Activated T-helper 1 cell treated with anti-CD3 and anti-CD28 coated beads, Interleukin-12 subunit alpha, Interleukin-12 subunit beta, Interleukin-2, Interleukin-4 antibody, amounts not matched to agents 30 ng/mL and 10 ng/mL and 1 ng/mL, durations not matched to agents 14 hours and 24 hours and 36 hours (primary cell): ENCODE results near the gene HYCC1. TPM values are rescaled to one million over a fixed set of nuclear protein-coding genes. Genes with fewer than 3 reads are reported as not detected.
"Not testable (repeated sequence)": the region's sequence is repeated elsewhere in the genome, so short reads cannot be mapped to it uniquely, and the experiment has no call there.

Experiments
- DNase-seq: peaks from one replicate; pipeline ENCODE4 v3.0.0; 2021; ENCODE audit warnings: low spot score
- H3K27ac Mint-ChIP-seq: one replicate; pipeline ENCODE4 v1.8.0; 2021; ENCODE audit warnings: mild to moderate bottlenecking, mixed read lengths
- H3K27me3 Mint-ChIP-seq: one replicate; pipeline ENCODE4 v1.8.0; 2022; ENCODE audit warnings: mild to moderate bottlenecking, moderate library complexity, mixed read lengths; ENCODE audit not compliant: insufficient read depth
- H3K36me3 Mint-ChIP-seq: one replicate; pipeline ENCODE4 v1.8.0; 2021; ENCODE audit warnings: low read depth, mixed read lengths
- H3K4me1 Mint-ChIP-seq: one replicate; pipeline ENCODE4 v1.8.0; 2021; ENCODE audit warnings: low read depth, mixed read lengths
- H3K4me3 Mint-ChIP-seq: one replicate; pipeline ENCODE4 v1.8.0; 2021; ENCODE audit warnings: mild to moderate bottlenecking, moderate library complexity, mixed read lengths
- H3K9me3 Mint-ChIP-seq: one replicate; pipeline ENCODE4 v1.8.0; 2021; ENCODE audit warnings: mixed read lengths
- intact Hi-C: fragments of 100-400 bp; cut with micrococcal nuclease; formaldehyde crosslinking; loops from one replicate; pipeline ENCODE4 v1.15.1; 2024
- total RNA-seq: library from RNA; stranded (reverse); gene quantifications from 2 replicates; pipeline ENCODE4 v1.2.3, GENCODE V29; 2022

The HYCC1 gene
- total RNA-seq, 1 donor from 2014 or later, result 36.8 TPM

DNA sequence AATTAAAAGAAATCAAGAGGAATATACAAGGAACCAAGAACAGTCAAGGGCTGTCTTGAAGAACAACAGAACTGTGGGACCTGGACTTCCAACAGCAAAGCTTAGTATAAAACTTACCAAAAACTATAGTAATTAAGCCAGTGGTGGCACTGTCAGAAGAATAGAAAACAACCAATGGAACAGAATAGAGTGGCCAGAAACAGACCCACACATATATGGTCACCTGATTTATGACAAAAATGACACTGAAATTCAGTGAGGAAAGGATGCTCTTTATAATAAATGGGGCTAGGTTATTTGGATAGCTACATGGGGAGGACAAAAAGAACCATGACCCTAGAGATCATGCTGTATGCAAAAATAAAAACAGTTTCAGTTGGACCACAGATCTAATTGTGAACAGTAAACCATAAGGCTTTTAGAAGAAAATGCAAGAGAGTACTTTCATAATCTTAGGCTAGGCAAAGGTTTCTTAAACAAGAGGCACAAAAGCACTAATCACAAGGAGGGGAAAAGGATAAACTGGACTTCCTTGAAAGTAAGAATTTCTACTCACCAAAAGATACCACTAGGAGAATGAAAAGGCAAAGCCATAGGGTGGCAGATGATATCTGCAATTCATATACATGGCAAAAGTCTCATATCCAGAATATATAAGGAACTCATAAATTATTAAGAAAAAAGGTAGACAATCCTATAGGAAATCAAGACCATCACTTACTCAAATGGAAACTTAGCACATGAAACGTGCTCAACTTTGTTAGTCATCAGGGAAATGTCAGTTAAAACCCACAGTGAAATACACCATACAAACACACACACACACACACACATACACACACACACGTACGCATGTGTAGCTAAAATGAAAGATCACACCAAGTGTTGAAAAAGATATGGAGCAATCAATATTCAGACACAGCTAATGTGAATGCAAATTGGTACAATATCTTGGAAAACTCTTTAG, 20.8 kb downstream of the HYCC1 start:
- Mint-ChIP-seq H3K9me3 (peaks cover 4% of the 10 kb centered on the region), H3K36me3 (peaks cover 36% of the 10 kb centered on the region), H3K27me3 (no peaks in the 10 kb centered on the region), H3K4me1 (peaks cover 52% of the 10 kb centered on the region), H3K27ac (peak overlapping the region; percentile 77), H3K4me3 (peak overlapping the region; percentile 43)
- intact Hi-C loops, result loop anchor here (1.0 to 2.0 kb wide), 3 partner anchors 21 to 139 kb away; partner anchors contain the start of gene HYCC1
- no peak for DNase-seq

DNA sequence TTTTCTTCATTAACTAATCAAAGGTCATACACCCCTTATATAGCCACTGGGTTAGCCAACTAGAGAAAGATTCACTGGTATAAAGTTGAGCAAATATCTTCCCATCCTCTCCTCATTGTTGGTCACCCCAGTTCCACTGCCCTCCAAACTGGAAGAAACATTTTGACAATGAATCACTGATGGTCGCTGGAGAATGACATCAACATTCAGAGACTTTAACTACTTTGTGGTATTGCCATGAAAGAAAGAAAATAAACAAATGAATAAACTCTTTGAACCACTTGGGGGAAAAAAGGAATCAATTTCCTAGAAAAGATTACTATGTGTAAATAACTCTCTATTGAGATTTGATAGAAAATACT, 23.4 kb downstream of the HYCC1 start:
- H3K4me1 Mint-ChIP-seq, result peaks cover 43% of the 10 kb centered on the region
- H3K36me3 Mint-ChIP-seq, result peaks cover 38% of the 10 kb centered on the region
- H3K27ac Mint-ChIP-seq, result no peak overlapping the region
- H3K9me3 Mint-ChIP-seq, result peaks cover 4% of the 10 kb centered on the region
- no peak overlapping the region for H3K4me3 Mint-ChIP-seq
- H3K27me3 Mint-ChIP-seq, result no peaks in the 10 kb centered on the region
- DNase-seq, result no peak
- intact Hi-C loops, result no loop called here

DNA sequence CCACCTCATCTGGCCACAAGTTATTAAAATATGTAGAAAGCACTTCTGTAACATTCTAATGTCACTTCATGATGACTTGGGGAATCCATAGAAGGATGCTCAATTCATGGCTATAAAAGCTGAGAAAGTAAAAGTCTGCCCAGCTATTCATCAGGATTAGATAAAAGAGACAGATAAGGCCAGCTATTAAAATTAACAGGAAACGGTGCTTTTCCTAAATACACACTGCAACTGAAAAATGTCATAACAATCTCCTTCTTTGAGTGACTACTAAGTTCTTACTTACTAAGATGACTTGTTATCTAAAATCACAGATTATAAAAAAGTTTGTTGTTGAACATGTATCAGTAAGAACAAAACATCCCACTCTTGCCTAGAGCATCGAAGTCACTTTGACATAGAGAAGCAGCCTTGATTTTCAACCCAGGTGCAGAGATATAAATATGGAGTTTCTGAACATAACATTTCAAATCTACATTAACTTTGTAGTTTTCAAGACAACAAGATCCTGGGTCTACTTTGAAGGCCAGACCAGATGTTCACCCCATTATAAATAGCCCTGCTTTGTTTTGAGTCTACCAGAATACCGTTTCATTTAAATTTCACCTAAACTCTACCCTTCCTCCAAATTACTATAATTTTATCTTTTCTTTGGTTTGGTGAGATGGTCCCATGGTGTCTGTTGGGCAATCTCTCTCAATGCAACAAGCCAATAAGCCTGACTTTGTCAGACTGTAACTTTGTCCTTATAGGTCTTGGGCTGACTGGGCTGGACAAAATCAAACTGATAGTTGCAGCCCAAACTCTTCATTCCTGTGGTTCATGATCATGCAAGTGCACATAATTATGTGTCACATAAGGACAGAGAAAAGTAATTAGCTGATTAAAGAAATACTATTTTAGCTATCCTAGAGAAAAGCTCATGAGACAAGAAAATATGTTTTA, 24.0 kb downstream of the HYCC1 start:
- Mint-ChIP-seq H3K27me3 (no peaks in the 10 kb centered on the region), H3K4me3 (no peak overlapping the region), H3K9me3 (no peaks in the 10 kb centered on the region), H3K36me3 (peaks cover 34% of the 10 kb centered on the region), H3K27ac (no peak overlapping the region), H3K4me1 (peaks cover 36% of the 10 kb centered on the region)
- DNase-seq, result no peak
- intact Hi-C loops, result no loop called here

- H3K27ac Mint-ChIP-seq, result no peak overlapping the region
- H3K4me1 Mint-ChIP-seq, result peaks cover 8% of the 10 kb centered on the region
- no peak overlapping the region for H3K4me3 Mint-ChIP-seq
- H3K36me3 Mint-ChIP-seq, result peaks cover 38% of the 10 kb centered on the region
- DNase-seq, result no peak
- H3K9me3 Mint-ChIP-seq, result no peaks in the 10 kb centered on the region
- no peaks in the 10 kb centered on the region for H3K27me3 Mint-ChIP-seq
- intact Hi-C loops, result no loop called here
These were observed 28.5 kb downstream of the HYCC1 start for GRCh38 chr7:22985436-22985835.

- no peak overlapping the region for H3K27ac Mint-ChIP-seq
- H3K27me3 Mint-ChIP-seq, result no peaks in the 10 kb centered on the region
- intact Hi-C loops, result no loop called here
- H3K9me3 Mint-ChIP-seq, result no peaks in the 10 kb centered on the region
- no peak for DNase-seq
- H3K4me1 Mint-ChIP-seq, result no peaks in the 10 kb centered on the region
- H3K36me3 Mint-ChIP-seq, result peaks cover 21% of the 10 kb centered on the region
- H3K4me3 Mint-ChIP-seq, result no peak overlapping the region
These were observed 30.6 kb downstream of the HYCC1 start for GRCh38 chr7:22983257-22983855.

DNA sequence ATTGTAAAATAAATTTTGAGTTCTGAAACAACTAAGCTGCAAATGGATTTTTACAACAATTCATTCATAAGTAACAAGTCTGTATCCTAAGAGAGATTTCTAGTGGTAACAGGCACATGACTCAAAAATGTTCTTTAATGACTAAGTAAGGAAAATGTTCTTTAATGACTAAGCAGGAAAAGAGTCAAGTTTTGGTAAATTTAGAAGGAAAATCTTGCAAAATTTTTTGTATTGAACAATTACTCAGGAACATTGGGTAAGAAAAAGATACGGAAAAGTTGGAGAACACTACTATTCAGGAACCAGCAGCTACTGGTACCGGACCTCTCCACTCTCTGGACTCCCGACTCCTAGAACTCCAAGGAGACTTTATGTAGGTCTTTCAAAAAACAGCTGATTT, 33.5 kb downstream of the HYCC1 start:
- Mint-ChIP-seq H3K9me3 (no peaks in the 10 kb centered on the region), H3K36me3 (peaks cover 25% of the 10 kb centered on the region), H3K27ac (no peak overlapping the region), H3K4me3 (no peak overlapping the region), H3K4me1 (no peaks in the 10 kb centered on the region), H3K27me3 (no peaks in the 10 kb centered on the region)
- no peak for DNase-seq
- intact Hi-C loops, result no loop called here

DNA sequence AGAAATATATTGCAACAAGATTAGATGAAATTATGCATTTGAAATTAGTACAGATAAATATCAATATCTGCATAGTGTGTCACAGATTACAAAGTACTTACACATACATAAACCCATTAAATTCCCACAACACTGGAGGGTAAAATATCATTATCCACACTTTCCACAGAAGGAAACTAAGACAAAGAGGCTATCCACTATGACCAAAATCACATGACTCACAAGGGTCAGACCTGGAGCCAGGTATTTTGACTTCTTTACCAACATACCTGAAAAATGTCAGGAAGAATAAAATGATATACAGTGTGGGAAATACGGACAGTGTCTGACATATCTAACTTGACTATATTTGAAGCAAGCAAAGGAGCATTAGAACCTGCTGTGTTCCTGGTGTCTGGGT, 34.1 kb downstream of the HYCC1 start:
- DNase-seq, result no peak
- no peak overlapping the region for H3K27ac Mint-ChIP-seq
- no peaks in the 10 kb centered on the region for H3K4me1 Mint-ChIP-seq
- intact Hi-C loops, result no loop called here
- no peak overlapping the region for H3K4me3 Mint-ChIP-seq
- no peaks in the 10 kb centered on the region for H3K27me3 Mint-ChIP-seq
- peaks cover 27% of the 10 kb centered on the region for H3K36me3 Mint-ChIP-seq
- no peaks in the 10 kb centered on the region for H3K9me3 Mint-ChIP-seq

GRCh38 chr7:22979251-22979650, 34.7 kb downstream of the HYCC1 start:
- Mint-ChIP-seq H3K27ac (no peak overlapping the region), H3K4me1 (peaks cover 5% of the 10 kb centered on the region), H3K4me3 (no peak overlapping the region), H3K9me3 (no peaks in the 10 kb centered on the region), H3K36me3 (peaks cover 27% of the 10 kb centered on the region), H3K27me3 (no peaks in the 10 kb centered on the region)
- DNase-seq, result no peak
- intact Hi-C loops, result no loop called here

DNA sequence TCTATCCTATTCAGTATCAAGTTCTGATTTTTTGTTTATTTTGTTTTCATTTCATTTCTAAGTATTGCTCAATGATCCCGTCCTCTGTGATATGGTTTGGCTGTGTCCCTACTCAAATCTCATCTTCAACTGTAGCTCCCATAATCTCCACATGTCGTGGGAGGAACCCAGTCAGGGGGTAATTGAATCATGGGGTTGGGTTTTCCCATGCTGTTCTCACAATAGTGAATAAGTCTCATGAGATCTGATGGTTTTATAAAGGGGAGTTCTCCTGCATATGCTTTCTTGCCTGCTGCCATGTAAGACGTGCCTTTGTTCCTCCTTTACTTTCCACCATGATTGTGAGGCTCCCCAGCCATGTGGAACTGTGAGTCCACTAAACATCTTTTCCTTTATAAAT, 39.3 kb downstream of the HYCC1 start:
- peaks cover 12% of the 10 kb centered on the region for H3K4me1 Mint-ChIP-seq
- H3K9me3 Mint-ChIP-seq, DNase-seq, H3K27me3 Mint-ChIP-seq, H3K4me3 Mint-ChIP-seq, H3K27ac Mint-ChIP-seq: not testable (repeated sequence)
- intact Hi-C loops, result loop anchor here (5.0 kb wide), 1 partner anchor 83 kb away; no protein-coding TSS in a partner anchor
- peaks cover 26% of the 10 kb centered on the region for H3K36me3 Mint-ChIP-seq

DNA sequence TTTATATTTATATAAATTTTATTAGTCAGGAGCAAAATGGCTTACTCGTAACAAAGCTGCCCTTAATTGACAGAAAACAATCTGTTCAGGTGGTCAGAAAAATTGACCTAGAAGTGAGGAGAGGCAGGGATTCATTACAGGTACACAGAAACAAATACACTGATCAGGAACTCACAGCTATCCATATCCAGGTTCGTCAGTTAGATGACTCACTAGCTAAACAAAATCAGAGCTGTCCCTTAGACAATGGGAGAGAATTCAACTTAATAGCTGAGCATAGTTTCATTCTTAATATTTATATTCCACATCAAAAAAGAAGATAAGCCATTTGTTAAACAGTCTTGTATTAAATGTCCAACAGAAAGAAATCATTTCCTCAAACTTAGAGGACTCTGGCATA, 41.7 kb downstream of the HYCC1 start:
- no peaks in the 10 kb centered on the region for H3K27me3 Mint-ChIP-seq
- intact Hi-C loops, result loop anchor here (5.0 kb wide), 1 partner anchor 85 kb away; no protein-coding TSS in a partner anchor

DNA sequence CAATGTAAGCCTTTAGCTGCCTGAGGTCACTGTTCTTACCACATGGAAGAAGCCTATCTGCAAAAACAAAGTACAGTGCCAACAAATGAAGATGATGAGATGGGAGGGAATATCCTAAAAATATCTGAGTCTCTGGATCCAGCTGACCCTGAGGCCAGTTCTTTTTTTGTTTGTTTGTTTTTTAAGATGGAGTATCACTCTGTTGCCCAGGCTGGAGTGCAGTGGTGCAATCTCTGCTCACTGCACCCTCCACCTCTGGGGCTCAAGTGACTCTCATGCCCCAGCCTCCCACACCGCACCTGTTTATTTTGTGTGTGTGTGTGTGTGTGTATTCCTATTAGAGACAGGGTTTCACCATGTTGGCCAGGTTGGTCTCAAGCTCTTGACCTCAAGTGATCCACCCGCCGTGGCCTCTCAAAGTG, 44.9 kb downstream of the HYCC1 start:
- no peak for DNase-seq
- intact Hi-C loops, result no loop called here
- H3K4me1 Mint-ChIP-seq, result peaks cover 7% of the 10 kb centered on the region
- no peak overlapping the region for H3K27ac Mint-ChIP-seq
- H3K27me3 Mint-ChIP-seq, result no peaks in the 10 kb centered on the region
- H3K36me3 Mint-ChIP-seq, result peaks cover 23% of the 10 kb centered on the region
- no peak overlapping the region for H3K4me3 Mint-ChIP-seq
- H3K9me3 Mint-ChIP-seq, result no peaks in the 10 kb centered on the region

More for the DNA sequence above, 41.7 kb downstream of the HYCC1 start:
- peaks cover 12% of the 10 kb centered on the region for H3K4me1 Mint-ChIP-seq
- no peak overlapping the region for H3K4me3 Mint-ChIP-seq
- H3K36me3 Mint-ChIP-seq, result peaks cover 37% of the 10 kb centered on the region
- DNase-seq, result no peak
- no peak overlapping the region for H3K27ac Mint-ChIP-seq
- H3K9me3 Mint-ChIP-seq, result no peaks in the 10 kb centered on the region
